Measurements from ENCODE around the gene HTT. TPM values are rescaled to one million over a fixed set of nuclear protein-coding genes. Genes with fewer than 3 reads are reported as not detected.

HTT gene
- total RNA-seq, 1 donor: 44.5 TPM

- no peaks in the 10 kb centered on the region for H3K79me2 ChIP-seq (ENCODE audit: insufficient read depth, low read length)
- DNase-seq (ENCODE audit: insufficient read length, low spot score, missing footprints): peak; percentile 43
- H3K36me3 ChIP-seq (ENCODE audit: insufficient read depth, low read length): peaks cover 84% of the 10 kb centered on the region
- H3K9me3 ChIP-seq (ENCODE audit: low read depth, low read length): no peaks in the 10 kb centered on the region
- H3K4me3 ChIP-seq (ENCODE audit: insufficient read depth, low read length): no peak overlapping the region
- no peak overlapping the region for H3K4me2 ChIP-seq (ENCODE audit: insufficient read depth, low read length)
- H3K27me3 ChIP-seq (ENCODE audit: insufficient read depth, low read length): no peaks in the 10 kb centered on the region
- H3K27ac ChIP-seq (ENCODE audit: low read depth, low read length): no peak overlapping the region
- H4K20me1 ChIP-seq (ENCODE audit: insufficient read depth, low read length): no peaks in the 10 kb centered on the region
- no peak overlapping the region for H2AFZ ChIP-seq (ENCODE audit: low read length)
- TF ChIP-seq, protein P1, sequence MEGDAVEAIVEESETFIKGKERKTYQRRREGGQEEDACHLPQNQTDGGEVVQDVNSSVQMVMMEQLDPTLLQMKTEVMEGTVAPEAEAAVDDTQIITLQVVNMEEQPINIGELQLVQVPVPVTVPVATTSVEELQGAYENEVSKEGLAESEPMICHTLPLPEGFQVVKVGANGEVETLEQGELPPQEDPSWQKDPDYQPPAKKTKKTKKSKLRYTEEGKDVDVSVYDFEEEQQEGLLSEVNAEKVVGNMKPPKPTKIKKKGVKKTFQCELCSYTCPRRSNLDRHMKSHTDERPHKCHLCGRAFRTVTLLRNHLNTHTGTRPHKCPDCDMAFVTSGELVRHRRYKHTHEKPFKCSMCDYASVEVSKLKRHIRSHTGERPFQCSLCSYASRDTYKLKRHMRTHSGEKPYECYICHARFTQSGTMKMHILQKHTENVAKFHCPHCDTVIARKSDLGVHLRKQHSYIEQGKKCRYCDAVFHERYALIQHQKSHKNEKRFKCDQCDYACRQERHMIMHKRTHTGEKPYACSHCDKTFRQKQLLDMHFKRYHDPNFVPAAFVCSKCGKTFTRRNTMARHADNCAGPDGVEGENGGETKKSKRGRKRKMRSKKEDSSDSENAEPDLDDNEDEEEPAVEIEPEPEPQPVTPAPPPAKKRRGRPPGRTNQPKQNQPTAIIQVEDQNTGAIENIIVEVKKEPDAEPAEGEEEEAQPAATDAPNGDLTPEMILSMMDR (IDR thresholded peaks at IDR 0.05; ENCODE audit: extremely low read depth, low read depth, low read length): no peak
- H3K4me1 ChIP-seq (ENCODE audit: insufficient read depth, low read length): no peaks in the 10 kb centered on the region
These were observed 146.1 kb downstream of the HTT start for GRCh38 chr4:3220476-3221183.

- peak; percentile 32 for DNase-seq (ENCODE audit: insufficient read length, low spot score, missing footprints)
- H2AFZ ChIP-seq (ENCODE audit: low read length): no peak overlapping the region
- no peak overlapping the region for H3K27ac ChIP-seq (ENCODE audit: low read depth, low read length)
- H3K9me3 ChIP-seq (ENCODE audit: low read depth, low read length): no peaks in the 10 kb centered on the region
- H3K4me3 ChIP-seq (ENCODE audit: insufficient read depth, low read length): no peak overlapping the region
- H3K79me2 ChIP-seq (ENCODE audit: insufficient read depth, low read length): no peaks in the 10 kb centered on the region
- H3K4me1 ChIP-seq (ENCODE audit: insufficient read depth, low read length): no peaks in the 10 kb centered on the region
- no peaks in the 10 kb centered on the region for H4K20me1 ChIP-seq (ENCODE audit: insufficient read depth, low read length)
- TF ChIP-seq, protein P1 (IDR thresholded peaks at IDR 0.05; ENCODE audit: extremely low read depth, low read depth, low read length): no peak
- no peaks in the 10 kb centered on the region for H3K27me3 ChIP-seq (ENCODE audit: insufficient read depth, low read length)
- H3K4me2 ChIP-seq (ENCODE audit: insufficient read depth, low read length): no peak overlapping the region
- peaks cover 78% of the 10 kb centered on the region for H3K36me3 ChIP-seq (ENCODE audit: insufficient read depth, low read length)
These were observed 146.7 kb downstream of the HTT start for GRCh38 chr4:3221184-3221494.

DNA sequence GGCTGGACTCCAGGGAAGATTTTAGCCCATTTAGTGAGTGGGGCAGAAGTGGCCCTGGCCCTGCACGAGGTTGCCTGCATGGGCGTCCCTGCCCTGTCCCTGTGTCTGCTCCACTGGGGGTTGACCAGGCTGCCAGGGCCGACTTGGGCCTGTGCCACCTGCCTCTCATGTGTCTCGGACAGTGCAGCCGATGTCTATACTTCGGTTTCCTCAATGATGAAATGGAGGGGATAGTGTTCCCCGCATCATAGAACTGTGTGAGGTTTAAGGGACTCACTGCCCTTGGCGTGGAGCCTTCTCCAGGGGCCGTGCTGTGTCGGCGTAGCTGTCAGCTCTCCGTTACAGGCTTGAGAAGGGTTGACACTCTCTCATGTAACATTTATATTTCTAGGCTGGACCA lies 147.5 kb downstream of the HTT start:
- no peak for DNase-seq (ENCODE audit: insufficient read length, low spot score, missing footprints)
- Histone ChIP-seq H3K4me1 (ENCODE audit: insufficient read depth, low read length) (no peaks in the 10 kb centered on the region), H3K4me3 (ENCODE audit: insufficient read depth, low read length) (no peak overlapping the region), H3K27ac (ENCODE audit: low read depth, low read length) (no peak overlapping the region), H3K27me3 (ENCODE audit: insufficient read depth, low read length) (no peaks in the 10 kb centered on the region), H4K20me1 (ENCODE audit: insufficient read depth, low read length) (no peaks in the 10 kb centered on the region), H3K36me3 (ENCODE audit: insufficient read depth, low read length) (peaks cover 74% of the 10 kb centered on the region), H3K79me2 (ENCODE audit: insufficient read depth, low read length) (no peaks in the 10 kb centered on the region), H3K4me2 (ENCODE audit: insufficient read depth, low read length) (no peak overlapping the region), H2AFZ (ENCODE audit: low read length) (no peak overlapping the region), H3K9me3 (ENCODE audit: low read depth, low read length) (no peaks in the 10 kb centered on the region)
- TF ChIP-seq, protein P1 (IDR thresholded peaks at IDR 0.05; ENCODE audit: extremely low read depth, low read depth, low read length): no peak

GRCh38 chr4:3223346-3223745 lies 148.9 kb downstream of the HTT start:
- Histone ChIP-seq H3K36me3 (ENCODE audit: insufficient read depth, low read length) (peaks cover 65% of the 10 kb centered on the region), H2AFZ (ENCODE audit: low read length) (no peak overlapping the region), H4K20me1 (ENCODE audit: insufficient read depth, low read length) (no peaks in the 10 kb centered on the region), H3K4me3 (ENCODE audit: insufficient read depth, low read length) (no peak overlapping the region), H3K9me3 (ENCODE audit: low read depth, low read length) (no peaks in the 10 kb centered on the region), H3K4me2 (ENCODE audit: insufficient read depth, low read length) (no peak overlapping the region), H3K27ac (ENCODE audit: low read depth, low read length) (no peak overlapping the region), H3K27me3 (ENCODE audit: insufficient read depth, low read length) (no peaks in the 10 kb centered on the region), H3K79me2 (ENCODE audit: insufficient read depth, low read length) (no peaks in the 10 kb centered on the region), H3K4me1 (ENCODE audit: insufficient read depth, low read length) (no peaks in the 10 kb centered on the region)
- DNase-seq (ENCODE audit: insufficient read length, low spot score, missing footprints): peak; percentile 60
- TF ChIP-seq, protein P1 (IDR thresholded peaks at IDR 0.05; ENCODE audit: extremely low read depth, low read depth, low read length): no peak
